HEK293 (cell line): ENCODE results near the gene AP3D1.

ENCODE experiments used
- CTCF ChIA-PET: fragments of 350-600 bp; formaldehyde crosslinking; extraction: SDS; loops from one replicate; lab custom pipeline; 2021; ENCODE audit warnings: antibody characterized with exemption; lab: Yijun Ruan, JAX
- POLR2A ChIA-PET: fragments of 300-600 bp; formaldehyde crosslinking; extraction: SDS; loops from one replicate; lab custom pipeline; 2020; ENCODE audit warnings: antibody characterized with exemption, inconsistent platforms; lab: Yijun Ruan, JAX
- H3K27ac ChIP-seq: fragments of 200-500 bp; sonication (Bioruptor generic); 2 replicates; pipeline ENCODE4 v1.5.1; 2014; ENCODE audit warnings: low read depth, low read length, control low read depth, inconsistent platforms; ENCODE audit errors: extremely low read depth
- H3K36me3 ChIP-seq, 2 experiments: fragments of 200-500 bp in 1 of 2; sonication (Bioruptor generic) in 1 of 2; 1 replicate in 1 of 2; 2 replicates in 1 of 2; pipeline ENCODE4 v1.5.1; 2014 to 2017; ENCODE audit warnings: inconsistent platforms in 2 of 2, low read length in 2 of 2; ENCODE audit not compliant: control insufficient read depth in 2 of 2, insufficient read depth in 1 of 2
- H3K4me1 ChIP-seq: fragments of 200-500 bp; sonication (Bioruptor generic); 2 replicates; pipeline ENCODE4 v1.5.1; 2014; ENCODE audit warnings: mild to moderate bottlenecking, low read length, inconsistent platforms; ENCODE audit not compliant: control insufficient read depth, insufficient read depth
- H3K4me3 ChIP-seq: 2 replicates; pipeline ENCODE4 v1.5.1; 2011; ENCODE audit warnings: low read depth, mild to moderate bottlenecking, control low read depth, low read length, moderate library complexity
- H3K9me3 ChIP-seq: fragments of 200-500 bp; sonication (Bioruptor generic); 2 replicates; pipeline ENCODE4 v1.5.1; 2014; ENCODE audit warnings: low read depth, low read length, inconsistent platforms; ENCODE audit not compliant: control insufficient read depth, insufficient read depth
- CTCF ChIP-seq: fragments of 450-650 bp; formaldehyde crosslinking; IDR thresholded peaks from 2 replicates; pipeline ENCODE4 v1.5.1; 2016; ENCODE audit warnings: missing biosample characterization, missing genetic modification characterization
- HOXC10 ChIP-seq: sonication (generic); formaldehyde crosslinking; IDR thresholded peaks from 2 replicates; pipeline ENCODE4 v1.8.1; 2023; ENCODE audit warnings: mild to moderate bottlenecking, missing genetic modification reagents
- OSR2 ChIP-seq: fragments of 450-650 bp; formaldehyde crosslinking; IDR thresholded peaks from 2 replicates; pipeline ENCODE4 v1.5.1; 2016; ENCODE audit warnings: missing biosample characterization, missing genetic modification characterization
- YY1 ChIP-seq: fragments of 450-650 bp; formaldehyde crosslinking; IDR thresholded peaks from 2 replicates; pipeline ENCODE4 v1.5.1; 2018; ENCODE audit warnings: missing biosample characterization, missing genetic modification characterization
- YY2 ChIP-seq: fragments of 450-650 bp; formaldehyde crosslinking; IDR thresholded peaks from 2 replicates; pipeline ENCODE4 v1.5.1; 2016; ENCODE audit warnings: missing biosample characterization, missing genetic modification characterization
- ZBTB10 ChIP-seq: fragments of 450-650 bp; formaldehyde crosslinking; IDR thresholded peaks from 2 replicates; pipeline ENCODE4 v1.5.1; 2016; ENCODE audit warnings: missing biosample characterization, missing genetic modification characterization
- ZEB2 ChIP-seq: fragments of 450-650 bp; formaldehyde crosslinking; IDR thresholded peaks from 2 replicates; pipeline ENCODE4 v1.5.1; 2016; ENCODE audit warnings: missing biosample characterization, missing genetic modification characterization
- ZFP41 ChIP-seq: fragments of 450-650 bp; formaldehyde crosslinking; IDR thresholded peaks from 2 replicates; pipeline ENCODE4 v1.5.1; 2016; ENCODE audit warnings: missing biosample characterization, missing genetic modification characterization, borderline replicate concordance
- ZNF155 ChIP-seq: fragments of 450-650 bp; formaldehyde crosslinking; IDR thresholded peaks from 2 replicates; pipeline ENCODE4 v1.5.1; 2016; ENCODE audit warnings: missing biosample characterization, missing genetic modification characterization
- ZNF169 ChIP-seq: fragments of 450-650 bp; formaldehyde crosslinking; IDR thresholded peaks from 2 replicates; pipeline ENCODE4 v1.5.1; 2016; ENCODE audit warnings: missing biosample characterization, missing genetic modification characterization
- ZNF214 ChIP-seq: fragments of 450-650 bp; formaldehyde crosslinking; IDR thresholded peaks from 2 replicates; pipeline ENCODE4 v1.5.1; 2017; ENCODE audit warnings: missing biosample characterization, mild to moderate bottlenecking, missing genetic modification characterization, borderline replicate concordance
- ZNF23 ChIP-seq: fragments of 450-650 bp; formaldehyde crosslinking; IDR thresholded peaks from 2 replicates; pipeline ENCODE4 v1.5.1; 2016; ENCODE audit warnings: missing biosample characterization, missing genetic modification characterization, borderline replicate concordance
- ZNF239 ChIP-seq: fragments of 450-650 bp; formaldehyde crosslinking; IDR thresholded peaks from 2 replicates; pipeline ENCODE4 v1.5.1; 2016; ENCODE audit warnings: missing biosample characterization, missing genetic modification characterization
- ZNF366 ChIP-seq: fragments of 450-650 bp; formaldehyde crosslinking; conservative IDR thresholded peaks from 2 replicates; pipeline ENCODE4 v1.5.1; 2016; ENCODE audit warnings: missing biosample characterization, missing genetic modification characterization
- ZNF37A ChIP-seq: fragments of 450-650 bp; IDR thresholded peaks from 2 replicates; pipeline ENCODE4 v1.5.1; 2018; ENCODE audit warnings: missing biosample characterization, missing genetic modification characterization
- ZNF394 ChIP-seq: fragments of 450-650 bp; formaldehyde crosslinking; IDR thresholded peaks from 2 replicates; pipeline ENCODE4 v1.5.1; 2016; ENCODE audit warnings: missing biosample characterization, missing genetic modification characterization, mild to moderate bottlenecking, moderate library complexity, borderline replicate concordance
- ZNF473 ChIP-seq: fragments of 450-650 bp; formaldehyde crosslinking; IDR thresholded peaks from 2 replicates; pipeline ENCODE4 v1.5.1; 2017; ENCODE audit warnings: missing biosample characterization, missing genetic modification characterization
- ZNF513 ChIP-seq: fragments of 450-650 bp; IDR thresholded peaks from 2 replicates; pipeline ENCODE4 v1.5.1; 2018; ENCODE audit warnings: missing biosample characterization, missing genetic modification characterization
- ZNF549 ChIP-seq: fragments of 450-650 bp; IDR thresholded peaks from 2 replicates; pipeline ENCODE4 v1.5.1; 2018; ENCODE audit warnings: missing biosample characterization, missing genetic modification characterization, mild to moderate bottlenecking, inconsistent platforms, moderate library complexity
- ZSCAN16 ChIP-seq: fragments of 450-650 bp; formaldehyde crosslinking; IDR thresholded peaks from 2 replicates; pipeline ENCODE4 v1.5.1; 2016; ENCODE audit warnings: missing biosample characterization, missing genetic modification characterization
- TF ChIP-seq, protein P1 (sequence below): fragments of 450-650 bp; formaldehyde crosslinking; optimal IDR thresholded peaks from 2 replicates; pipeline ENCODE3; 2016; ENCODE audit warnings: missing biosample characterization, mild to moderate bottlenecking, missing genetic modification characterization
- TF ChIP-seq, protein P2 (sequence below): fragments of 450-650 bp; formaldehyde crosslinking; IDR thresholded peaks from 2 replicates; pipeline ENCODE4 v1.5.1; 2016; ENCODE audit warnings: missing biosample characterization, missing genetic modification characterization, borderline replicate concordance

The AP3D1 gene

DNA sequence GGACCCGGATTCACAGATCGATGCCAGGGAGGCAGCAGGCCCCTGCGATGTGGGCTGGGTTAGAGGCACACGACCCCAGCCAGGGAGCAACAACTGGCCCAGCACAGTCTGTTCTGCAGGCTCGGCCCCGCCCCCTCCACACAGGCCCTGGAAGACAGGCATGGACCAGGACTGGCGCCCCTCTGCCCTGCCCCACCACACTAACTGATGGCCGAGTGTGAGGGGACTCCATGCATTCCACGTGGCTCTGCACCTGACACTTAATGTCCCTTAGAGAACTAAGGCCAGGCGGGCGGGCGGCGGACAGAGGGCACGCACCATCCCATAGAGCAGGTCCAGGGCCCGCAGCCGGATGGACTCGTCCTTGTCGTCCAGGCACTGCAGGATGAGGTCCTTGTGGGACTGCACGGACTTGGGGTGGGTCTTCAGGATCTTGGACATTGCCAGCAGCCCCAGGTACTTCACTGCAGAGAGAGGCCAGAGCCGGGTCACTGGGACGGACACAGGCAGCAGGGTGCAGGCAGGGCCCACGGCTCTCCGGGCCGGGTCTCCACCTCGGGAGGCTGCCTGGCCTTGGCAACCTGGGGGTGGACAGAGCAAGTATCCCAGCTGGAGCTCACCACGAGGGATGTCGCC, 29.8 kb downstream of the AP3D1 start:
- no peak for TF ChIP-seq CTCF (tag by site-specific recombination)
- no peak for TF ChIP-seq OSR2
- TF ChIP-seq ZFP41 (tag by site-specific recombination), result no peak
- TF ChIP-seq ZNF366, result no peak
- no peak for TF ChIP-seq ZNF549 (tag by site-specific recombination)
- TF ChIP-seq ZEB2, result no peak
- TF ChIP-seq ZNF155 (tag by site-specific recombination), result no peak
- TF ChIP-seq ZNF394, result no peak
- TF ChIP-seq ZNF473 (tag by site-specific recombination), result no peak
- no peak for TF ChIP-seq ZSCAN16 (tag by site-specific recombination)
- H3K4me3 ChIP-seq, result no peak overlapping the region
- peaks cover 20 to 95% of the 10 kb centered on the region in 2 experiments; a peak in 2 of 3 replicates for H3K36me3 ChIP-seq
- CTCF ChIA-PET, result no interaction called here
- no peak overlapping the region for H3K27ac ChIP-seq
- POLR2A ChIA-PET, result no interaction called here
- no peaks in the 10 kb centered on the region for H3K4me1 ChIP-seq
- H3K9me3 ChIP-seq, result no peaks in the 10 kb centered on the region

DNA sequence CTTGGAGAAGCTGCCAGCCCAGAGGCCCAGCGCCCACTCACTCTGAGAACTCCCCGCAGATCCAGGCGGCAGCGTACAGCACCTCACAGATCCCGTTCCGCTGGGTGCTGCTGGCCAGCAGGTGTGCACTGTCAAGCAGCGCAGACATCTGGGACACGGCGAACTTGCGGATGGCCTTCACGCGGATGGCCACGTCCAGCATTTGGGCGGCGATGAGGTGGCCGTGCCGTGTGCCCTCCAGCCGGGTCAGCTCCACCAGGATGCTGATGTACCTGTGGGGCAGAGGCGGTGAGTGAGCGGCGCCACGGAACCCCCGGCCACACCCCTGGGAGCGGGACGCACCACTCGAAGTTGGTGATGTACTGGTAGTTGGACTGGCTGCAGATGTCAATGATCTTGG, 30.5 kb downstream of the AP3D1 start:
- Histone ChIP-seq H3K36me3 (peaks cover 17 to 96% of the 10 kb centered on the region in 2 experiments; a peak in 2 of 3 replicates), H3K9me3 (no peaks in the 10 kb centered on the region), H3K4me3 (no peak overlapping the region), H3K4me1 (no peaks in the 10 kb centered on the region), H3K27ac (no peak overlapping the region)
- ChIA-PET POLR2A (no interaction called here), CTCF (no interaction called here)
- TF ChIP-seq ZBTB10 (tag by site-specific recombination) (no peak), ZNF214 (tag by site-specific recombination) (no peak), ZNF513 (tag by site-specific recombination) (no peak), ZNF155 (tag by site-specific recombination) (no peak), ZNF239 (tag by site-specific recombination) (no peak), ZNF37A (tag by site-specific recombination) (no peak), ZNF169 (tag by site-specific recombination) (no peak), HOXC10 (no peak), YY1 (no peak), YY2 (no peak), ZNF23 (no peak)
- TF ChIP-seq, protein P1, sequence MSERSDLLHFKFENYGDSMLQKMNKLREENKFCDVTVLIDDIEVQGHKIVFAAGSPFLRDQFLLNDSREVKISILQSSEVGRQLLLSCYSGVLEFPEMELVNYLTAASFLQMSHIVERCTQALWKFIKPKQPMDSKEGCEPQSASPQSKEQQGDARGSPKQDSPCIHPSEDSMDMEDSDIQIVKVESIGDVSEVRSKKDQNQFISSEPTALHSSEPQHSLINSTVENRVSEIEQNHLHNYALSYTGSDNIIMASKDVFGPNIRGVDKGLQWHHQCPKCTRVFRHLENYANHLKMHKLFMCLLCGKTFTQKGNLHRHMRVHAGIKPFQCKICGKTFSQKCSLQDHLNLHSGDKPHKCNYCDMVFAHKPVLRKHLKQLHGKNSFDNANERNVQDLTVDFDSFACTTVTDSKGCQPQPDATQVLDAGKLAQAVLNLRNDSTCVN (tag by site-specific recombination), result no peak
- TF ChIP-seq, protein P2, sequence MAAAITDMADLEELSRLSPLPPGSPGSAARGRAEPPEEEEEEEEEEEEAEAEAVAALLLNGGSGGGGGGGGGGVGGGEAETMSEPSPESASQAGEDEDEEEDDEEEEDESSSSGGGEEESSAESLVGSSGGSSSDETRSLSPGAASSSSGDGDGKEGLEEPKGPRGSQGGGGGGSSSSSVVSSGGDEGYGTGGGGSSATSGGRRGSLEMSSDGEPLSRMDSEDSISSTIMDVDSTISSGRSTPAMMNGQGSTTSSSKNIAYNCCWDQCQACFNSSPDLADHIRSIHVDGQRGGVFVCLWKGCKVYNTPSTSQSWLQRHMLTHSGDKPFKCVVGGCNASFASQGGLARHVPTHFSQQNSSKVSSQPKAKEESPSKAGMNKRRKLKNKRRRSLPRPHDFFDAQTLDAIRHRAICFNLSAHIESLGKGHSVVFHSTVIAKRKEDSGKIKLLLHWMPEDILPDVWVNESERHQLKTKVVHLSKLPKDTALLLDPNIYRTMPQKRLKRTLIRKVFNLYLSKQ (tag by site-specific recombination), result no peak
